Measurements from ENCODE around the gene MAN1C1.

Gene MAN1C1

DNA sequence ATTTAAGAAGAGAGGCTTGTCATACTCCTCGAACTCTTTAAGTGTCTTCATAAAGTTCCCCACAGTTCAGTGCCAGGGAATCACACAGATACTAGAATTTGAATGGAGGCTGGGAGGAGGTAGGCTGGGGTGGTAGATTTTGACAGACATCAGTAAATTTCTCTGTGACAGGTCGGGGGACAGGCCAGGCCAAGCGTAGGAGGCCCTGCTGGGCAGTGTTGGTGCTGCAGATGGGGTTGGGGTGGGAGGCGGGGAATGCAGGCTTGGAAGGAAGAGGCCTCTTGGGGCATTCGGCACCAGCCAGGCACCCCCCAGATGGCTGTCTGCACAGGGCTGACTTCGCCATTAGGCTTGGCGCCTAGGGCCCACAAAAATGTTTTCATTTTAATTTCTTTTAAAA lies 84.0 kb downstream of the MAN1C1 start:
- DNase-seq = no peak

DNA sequence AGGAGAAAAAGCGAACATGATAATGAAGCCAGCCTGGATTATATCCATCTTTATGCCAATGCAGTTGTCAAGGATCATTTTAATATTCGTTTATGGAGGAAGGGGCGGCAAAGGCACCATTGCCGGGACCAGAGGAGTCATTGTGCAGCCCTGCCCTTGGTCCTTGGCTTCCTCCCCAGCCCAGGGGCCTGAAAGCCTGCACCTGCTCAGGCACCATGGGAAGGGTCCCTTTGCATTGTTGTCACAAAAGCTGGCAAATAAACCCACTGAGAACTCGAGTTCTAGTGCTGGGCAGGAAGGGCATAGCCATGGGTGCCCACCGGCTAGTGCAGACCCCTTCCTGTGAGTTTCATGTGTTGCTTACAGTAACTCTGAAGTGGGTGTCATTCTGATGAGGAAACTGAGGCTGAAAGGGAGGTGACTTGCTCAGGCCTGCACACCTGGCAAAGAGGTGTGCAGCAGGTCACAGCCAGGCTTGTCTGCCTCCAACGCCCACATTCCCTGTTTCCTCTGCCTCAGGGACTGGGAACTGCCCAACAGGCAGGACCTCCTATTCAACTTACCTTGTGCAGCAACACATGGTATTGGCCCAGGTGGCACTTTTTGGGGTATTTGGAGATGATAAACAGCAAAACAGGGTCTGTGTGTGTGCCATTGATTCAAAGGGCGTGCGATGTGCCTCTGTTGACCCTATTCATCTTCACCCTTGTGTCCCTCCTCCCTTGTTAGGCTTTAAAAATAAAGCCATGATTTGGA lies 84.6 kb downstream of the MAN1C1 start:
- no peak for DNase-seq

DNA sequence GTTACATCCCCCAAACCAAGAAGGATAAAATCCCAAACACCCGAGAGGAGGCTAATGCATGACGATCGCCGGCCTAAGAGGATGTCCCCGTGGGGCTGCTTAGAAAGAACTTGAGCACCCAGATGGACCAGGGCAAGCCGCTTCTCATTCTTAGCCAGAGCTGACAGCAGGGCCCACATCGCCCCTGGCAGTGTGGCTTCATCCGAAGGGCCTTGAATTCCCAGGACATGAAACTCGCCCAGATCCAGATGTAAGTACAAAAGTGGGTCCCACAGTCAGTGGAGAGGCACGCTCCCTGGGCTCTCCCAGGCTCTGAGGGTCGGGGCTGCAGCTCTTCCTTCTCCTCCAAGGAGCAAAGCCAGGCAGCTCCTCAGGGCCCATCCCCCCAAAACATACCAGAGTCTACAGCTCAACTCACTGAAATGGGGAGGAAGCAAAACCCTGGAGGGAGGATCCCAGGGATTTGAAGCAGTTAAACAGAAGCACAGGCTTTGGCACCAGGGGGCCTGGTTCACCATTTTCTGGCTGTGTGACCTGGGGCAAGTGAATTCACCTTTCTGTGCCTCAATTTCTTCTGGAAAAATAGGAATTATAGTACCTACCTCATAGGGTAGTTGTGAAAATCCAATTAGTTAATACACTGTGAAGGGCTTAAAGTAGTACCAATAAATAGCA lies 85.6 kb downstream of the MAN1C1 start:
- DNase-seq = no peak

DNA sequence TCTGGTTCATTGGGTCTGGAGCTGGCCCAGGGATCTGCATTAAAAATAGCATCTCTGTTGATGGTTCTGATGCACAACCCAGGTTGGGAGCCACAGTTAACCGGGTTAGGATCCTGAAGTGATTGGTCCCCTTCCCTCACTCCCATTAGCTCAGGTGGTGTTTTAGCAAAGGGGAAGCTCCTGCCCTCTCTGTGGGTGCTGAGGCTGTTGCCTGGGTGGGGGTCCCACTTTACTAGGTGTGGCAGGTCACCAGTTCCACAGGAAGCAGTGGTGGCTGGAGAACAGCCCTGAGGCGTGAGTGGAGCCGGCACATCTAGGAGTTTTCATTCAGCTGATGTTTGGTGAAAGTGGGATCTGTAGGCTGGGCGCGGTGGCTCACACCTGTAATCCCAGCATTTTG lies 86.5 kb downstream of the MAN1C1 start:
- no peak for DNase-seq

DNA sequence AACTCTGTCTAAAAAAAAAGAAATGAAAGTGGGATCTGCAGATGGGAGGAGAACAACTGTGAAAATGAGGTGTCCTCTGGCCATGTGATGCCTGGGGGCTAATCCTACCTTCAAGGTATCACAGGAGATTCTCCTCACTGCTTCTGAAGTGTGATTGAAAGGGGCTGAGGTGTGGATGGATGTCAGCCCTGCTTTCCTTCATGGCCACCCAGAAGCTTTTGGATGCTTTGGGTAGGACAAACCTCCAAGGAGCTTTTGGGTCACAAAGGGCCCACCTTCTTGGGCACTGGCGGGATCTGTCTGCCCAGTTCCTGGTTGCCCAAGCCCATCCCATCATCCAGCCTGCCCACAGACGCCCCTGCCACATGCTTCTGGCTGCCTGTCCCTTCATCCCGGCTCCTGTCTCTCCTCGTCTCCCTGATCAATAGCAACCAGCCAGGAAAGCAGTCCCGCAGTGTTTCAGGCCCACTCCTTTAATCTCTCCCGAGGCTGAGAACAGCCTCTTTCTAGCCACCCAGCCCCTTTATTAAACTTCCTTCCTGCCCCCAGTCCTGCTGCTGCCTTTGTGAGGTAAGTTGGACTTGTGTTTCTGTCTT lies 87.2 kb downstream of the MAN1C1 start:
- no peak for DNase-seq

DNA sequence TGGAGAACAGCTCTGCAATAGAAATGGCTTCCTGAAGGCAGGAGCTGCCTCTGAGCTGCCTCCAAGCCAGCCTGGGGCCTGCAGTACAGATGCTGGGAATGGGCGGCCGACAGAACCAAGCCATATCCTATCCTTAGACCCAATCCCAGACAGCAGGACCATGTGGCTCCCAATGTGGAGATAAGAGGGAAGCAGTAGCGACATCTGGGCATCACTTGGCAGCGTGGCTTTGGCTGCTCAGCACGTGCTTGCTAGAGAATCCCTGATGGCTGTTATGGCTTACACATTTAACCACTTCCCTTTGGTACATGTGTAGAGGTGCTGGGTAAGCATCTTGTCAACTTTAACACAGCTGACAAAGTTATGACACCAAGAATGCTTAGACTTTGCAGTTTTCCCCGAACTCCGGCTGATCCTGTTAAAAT lies 87.7 kb downstream of the MAN1C1 start:
- DNase-seq = no peak

DNA sequence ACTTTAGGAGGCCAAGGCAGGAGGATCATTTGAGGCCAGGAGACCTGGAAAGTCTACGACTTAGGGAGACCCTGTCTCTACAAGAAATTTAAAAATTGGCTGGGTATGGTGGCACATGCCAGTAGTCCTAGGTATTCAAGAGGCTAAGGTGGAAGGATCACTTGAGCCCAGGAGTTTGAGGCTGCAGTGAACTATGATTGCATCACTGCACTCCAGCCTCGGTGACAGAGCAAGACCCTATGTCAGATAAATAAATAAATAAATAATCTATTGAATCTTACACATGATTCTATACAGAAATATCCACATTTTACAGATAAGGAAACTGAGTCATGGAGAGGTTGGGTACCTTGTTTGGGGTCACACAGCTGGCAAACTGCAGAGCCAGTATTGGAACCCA lies 89.1 kb downstream of the MAN1C1 start:
- DNase-seq = no peak

DNA sequence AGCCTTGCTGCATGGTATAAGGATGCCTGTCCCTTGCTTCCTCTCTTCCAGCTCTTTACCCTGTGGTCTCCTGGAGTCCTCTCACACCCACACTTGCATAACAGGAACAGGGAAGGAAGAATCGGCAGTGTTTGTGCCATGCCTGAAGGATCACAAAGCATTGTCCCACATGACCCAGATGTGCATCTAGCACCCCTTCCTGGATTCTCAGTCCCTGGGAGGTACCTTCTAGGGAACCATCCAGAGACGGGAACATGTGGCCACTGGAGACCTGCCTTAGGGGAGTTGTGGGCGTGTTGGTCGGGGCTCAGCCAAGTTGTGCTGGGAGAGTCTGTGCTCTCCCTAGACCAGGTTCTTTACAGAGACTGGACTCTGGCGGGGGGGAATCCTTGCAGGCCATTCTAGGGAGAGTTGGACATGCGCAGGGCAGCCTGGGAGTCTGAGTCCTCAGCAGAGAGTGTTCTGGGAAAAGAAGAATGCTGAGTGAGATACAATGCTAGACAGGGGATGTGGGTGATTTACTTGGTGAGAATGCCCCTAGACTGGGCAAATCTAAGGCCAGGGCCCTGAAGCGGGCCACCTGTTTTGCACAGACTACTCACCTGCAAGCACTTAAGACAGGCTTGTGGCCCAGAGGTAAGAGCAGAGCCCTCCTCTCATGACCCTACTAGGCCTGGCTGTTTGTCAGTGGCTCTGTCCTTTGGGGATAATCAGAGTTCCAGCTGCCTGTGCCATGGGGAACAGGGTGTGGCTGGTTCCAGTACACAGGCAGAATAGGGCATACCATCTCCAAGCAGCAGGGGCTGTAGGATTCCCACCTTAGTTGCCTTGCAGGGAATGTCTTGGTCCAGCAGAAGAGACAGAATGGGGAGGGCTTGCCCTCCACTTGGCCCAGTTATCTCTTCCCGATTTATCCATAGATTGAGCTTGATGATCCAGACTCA lies 89.8 kb downstream of the MAN1C1 start:
- no peak for DNase-seq

DNA sequence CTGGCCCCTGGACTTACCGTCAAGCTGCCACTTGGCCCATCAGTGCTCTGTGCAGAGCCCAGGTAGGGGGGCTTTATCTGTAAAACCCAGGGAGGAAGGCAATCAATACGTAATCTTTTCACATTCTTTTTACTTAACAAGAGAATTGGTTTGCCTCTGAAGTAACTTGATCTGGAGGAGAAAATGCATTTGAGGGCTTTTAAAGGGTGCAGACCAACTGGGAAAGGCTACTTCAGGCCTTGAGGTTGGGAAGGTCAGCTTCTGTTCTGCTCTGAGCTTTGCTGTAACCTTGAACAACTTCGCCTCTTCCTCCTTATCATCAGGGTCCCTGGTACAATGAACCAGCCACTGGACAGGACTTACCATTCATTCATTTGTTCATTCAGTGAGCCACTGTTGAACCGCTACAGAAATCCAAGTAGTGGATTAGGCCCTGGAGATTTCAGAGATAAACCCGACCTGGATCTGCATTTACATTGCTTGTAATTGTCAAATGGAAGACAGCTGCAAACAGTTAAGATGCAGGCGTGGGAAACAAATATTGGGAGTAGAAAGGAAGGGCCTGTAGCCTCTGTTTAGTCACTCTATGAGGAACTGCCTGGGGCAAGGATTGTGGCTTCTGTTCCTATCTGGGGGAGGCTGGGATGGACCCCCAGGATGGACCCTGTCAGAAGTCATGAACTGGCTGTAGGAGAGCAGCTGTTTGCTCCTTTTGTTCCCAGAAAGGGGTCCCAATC lies 90.9 kb downstream of the MAN1C1 start:
- no peak for DNase-seq

DNA sequence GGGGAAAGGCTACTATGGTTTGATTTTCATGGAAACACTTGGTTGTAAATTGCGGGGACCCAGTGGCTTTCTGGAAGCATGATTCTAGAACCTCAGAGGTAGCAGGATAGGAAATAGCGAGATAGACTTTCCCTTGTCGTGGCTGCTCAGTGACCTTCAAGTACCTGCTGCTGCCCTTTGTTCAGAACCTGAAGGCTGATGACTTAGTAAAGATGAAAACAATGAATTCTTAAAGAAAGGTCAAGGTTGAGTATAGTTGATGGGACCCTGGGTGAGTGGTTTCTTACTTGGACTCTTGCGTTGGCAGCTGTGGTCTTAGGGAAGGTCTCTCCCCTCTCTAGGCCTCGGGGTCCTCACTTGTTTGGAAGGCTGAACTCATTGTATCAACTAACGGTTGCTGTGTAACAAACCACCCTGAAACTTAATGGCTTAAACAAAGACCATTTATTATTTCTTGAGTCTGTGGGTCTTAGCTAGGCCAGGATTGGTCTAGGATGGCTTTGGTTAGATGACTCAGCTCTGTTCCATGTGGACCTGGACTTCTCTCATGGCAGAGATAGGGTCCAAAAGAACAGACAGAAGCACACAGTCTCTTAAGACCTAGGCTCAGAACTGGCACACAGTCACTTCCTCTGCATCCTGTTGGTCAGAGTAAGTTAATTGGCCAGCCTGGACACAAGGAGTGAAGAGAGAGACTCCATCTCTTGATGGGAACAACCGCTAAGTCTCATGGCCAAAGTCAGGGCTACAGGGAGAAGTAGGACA lies 94.2 kb downstream of the MAN1C1 start:
- DNase-seq = no peak

DNA sequence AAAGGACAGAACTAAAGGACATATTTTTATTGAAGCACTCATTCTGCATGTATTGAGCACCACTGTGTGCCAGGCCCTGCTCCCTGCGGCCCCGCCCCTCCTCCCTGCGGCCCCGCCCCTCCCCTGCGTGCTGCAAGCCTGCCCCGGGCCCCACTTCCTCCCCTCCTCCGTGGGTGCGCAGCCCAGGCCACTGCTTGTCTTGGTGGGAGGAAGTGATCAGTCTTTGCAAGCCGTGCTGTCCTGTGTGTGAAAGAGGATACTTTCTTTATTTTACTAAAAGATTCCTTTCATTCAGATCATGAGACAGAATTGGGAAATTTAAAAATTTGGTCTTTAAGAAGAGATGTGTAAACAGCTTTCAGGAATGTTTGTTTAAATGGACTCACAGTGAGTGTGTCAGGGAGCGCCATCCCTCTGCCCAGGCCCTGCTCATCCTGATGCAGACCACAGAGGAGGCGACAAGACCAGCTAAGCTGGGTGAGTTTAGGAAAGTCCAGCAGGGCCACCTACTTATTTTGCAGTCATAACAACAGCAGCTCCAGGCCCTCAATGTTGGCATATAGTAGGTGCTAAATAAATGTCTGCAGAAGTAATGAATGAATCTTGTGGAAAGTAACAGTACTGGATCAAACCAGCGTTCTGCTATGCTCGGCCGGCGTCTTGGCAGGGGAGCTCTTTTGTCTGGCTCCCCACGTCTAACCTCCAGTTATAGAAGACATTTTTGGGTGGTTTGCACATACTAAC lies 95.1 kb downstream of the MAN1C1 start:
- DNase-seq = no peak

DNA sequence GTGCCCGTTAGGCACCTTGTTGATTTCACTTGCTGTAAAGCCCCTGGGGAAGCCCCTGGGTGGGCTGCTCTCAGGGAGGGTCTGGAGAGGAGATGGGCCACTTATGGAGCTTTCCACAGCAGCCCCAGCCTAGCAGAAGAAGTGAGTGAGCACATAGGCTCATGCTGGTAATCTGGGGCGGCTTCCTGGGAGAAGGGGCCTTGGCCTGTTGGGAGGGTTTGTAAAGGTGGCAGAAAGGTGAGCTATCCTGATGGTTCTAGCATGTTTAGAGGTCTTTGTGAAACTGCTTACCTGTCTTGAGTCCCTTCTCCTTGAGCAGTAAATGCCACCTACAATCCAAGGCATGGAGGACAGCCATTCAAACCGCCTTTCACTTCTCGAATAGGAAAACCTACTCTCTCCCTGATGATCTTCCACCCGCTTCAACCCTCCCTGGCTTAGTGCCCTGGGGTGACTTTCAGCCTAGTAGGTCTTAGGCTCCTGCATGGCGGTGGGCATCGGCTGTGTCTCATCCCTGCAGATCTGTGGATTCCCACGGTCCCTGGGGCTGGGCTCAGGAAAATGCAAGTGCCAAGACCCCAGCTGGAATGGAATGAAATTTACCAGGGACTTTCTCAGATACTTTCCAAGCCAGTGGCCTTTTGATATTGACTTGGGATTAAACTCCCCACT lies 95.8 kb downstream of the MAN1C1 start:
- no peak for DNase-seq

DNA sequence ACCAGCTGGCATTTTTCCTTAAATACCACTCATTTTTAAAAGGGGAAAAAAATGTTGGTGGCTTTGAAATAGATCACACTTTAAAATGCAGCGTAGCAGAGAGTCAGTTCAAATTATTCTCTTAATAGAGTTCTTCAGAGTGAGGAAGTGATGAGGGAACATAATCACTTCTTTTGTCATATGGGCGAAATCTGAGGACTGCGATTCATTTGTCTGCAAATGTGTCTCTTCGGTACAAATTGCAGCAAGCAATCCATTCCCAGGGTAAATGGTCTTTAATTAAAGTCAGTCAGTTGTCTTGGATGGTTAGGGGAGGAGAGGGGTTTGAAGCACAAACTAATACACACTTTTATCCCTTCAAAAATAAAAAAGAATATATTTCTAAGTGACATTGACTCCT lies 97.4 kb downstream of the MAN1C1 start:
- DNase-seq = no peak

DNA sequence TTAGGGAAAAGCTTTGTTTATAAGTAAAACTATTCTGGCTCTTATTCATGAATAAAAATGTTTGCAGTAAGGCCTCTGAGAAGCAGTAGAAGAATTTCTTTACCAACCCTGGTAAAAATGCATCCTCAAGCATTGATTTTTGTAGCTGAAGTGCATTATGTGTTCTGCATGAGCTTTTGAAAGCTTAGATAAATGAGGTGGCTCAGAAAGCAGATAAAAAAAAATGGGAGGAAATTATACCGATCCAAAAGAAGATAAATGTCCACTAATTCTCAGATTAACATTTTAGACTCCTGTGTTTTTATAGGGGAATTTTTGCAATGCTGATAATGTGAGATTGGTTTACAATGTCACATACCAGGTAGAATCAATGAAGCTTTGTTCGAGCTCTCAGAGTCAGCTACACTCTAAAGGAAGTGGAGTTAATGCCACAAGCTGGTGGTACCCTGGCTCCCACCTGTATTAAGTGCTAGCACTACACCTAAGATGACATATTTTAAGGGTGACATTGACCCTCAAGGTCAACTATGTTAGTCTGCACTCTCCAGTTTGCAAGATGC lies 97.9 kb downstream of the MAN1C1 start:
- DNase-seq = no peak

DNA sequence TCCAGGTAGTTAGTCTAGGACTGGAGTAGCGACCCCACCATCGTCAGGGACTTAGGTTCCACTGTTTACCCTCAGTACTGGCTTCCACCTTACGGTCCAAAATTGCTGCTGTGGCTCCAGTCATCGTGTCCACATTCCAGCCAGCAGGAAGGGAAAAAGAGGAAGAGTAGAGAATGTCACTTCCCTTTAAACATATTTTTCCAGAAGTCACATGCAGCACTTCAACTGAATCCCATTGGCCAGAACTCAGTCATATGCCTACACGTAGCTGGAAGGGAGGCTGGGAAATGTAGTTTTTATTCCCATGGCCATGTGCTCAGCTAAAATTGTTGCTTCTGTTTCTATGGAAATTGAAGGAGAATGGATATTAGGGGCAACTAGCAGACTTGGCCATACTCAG lies 99.3 kb downstream of the MAN1C1 start:
- no peak for DNase-seq

DNA sequence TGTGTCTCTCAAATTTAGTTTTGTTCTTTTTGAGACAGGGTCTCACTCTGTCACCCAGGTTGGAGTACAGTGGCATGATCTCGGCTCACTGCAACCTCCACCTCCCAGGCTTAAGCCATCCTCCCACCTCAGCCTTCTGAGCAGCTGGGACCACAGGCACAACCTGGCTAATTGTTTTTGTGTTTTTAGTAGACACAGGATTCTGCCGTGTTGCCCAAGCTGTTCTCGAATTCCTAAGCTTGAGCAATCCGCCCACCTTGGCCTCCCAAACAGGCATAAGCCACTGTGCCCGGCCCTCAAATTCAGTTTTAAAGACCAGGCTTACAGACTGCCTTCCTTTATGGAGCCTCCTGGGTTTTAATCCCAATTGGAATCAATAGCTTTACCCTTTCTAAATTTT lies 99.7 kb downstream of the MAN1C1 start:
- no peak for DNase-seq

DNA sequence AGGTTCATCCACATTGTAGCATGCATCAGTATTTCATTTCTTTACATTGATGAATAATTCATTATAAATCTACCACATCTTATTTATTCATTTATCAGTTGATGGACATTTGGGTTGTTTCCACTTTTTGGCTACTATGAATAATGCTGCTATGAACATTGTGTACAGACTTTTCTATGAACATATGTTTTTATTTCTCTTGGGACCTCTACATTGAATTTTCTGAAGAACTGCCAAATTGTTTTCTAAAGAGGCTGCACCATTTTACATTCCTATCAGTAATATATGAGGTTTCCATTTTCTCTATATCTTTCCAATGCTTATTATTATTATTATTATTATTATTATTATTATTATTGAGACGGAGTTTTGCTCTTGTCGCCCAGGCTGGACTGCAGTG lies 102.1 kb downstream of the MAN1C1 start:
- DNase-seq = no peak

DNA sequence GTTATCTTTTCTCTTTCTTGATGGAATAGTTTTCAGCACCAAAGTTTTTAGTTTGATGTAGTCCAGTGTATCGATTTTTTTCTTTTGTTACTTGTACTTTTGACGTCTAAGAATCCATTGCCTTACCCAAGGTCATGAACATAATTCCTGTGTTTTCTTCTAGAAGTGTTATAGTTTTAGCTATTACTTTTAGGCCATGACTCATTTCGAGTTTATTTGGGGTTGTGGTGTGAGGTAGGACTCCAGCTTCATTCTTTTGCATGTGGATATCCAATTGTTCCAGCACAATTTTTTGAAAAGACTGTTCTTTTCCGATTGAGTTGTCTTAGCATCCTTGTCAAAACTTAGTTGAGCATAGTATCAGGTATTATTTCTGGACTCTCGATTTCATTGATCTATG lies 104.0 kb downstream of the MAN1C1 start:
- DNase-seq = no peak

DNA sequence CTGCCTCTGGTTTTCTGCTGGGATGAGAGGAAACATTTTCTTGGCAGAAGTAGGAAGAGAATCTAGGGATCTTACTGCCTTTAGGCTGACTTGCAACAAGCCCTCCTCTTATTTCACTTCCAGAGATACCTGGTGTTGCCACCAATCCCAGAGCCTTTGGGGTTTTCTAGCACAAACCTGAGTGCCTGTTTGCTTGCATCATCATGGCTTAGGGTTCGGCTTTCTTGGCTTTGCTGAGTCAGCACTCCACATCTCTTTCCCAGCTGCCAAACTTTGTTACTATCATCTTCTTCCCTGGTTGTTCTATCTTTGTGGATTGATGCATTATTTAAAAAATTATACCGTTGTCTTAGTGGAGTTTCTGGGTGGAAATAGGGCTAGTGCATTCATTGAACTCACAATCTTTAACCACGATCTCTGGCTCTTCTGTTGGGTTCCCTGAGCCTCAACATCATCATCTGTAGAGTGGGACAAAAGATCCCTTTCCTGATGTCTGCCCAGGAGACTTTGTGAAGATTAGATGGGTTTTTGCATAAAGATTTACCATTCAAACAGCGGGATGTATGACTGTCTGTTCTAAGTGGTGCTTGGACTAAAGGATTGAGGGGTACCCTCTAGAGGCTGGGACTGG lies 106.8 kb downstream of the MAN1C1 start:
- DNase-seq = no peak

DNA sequence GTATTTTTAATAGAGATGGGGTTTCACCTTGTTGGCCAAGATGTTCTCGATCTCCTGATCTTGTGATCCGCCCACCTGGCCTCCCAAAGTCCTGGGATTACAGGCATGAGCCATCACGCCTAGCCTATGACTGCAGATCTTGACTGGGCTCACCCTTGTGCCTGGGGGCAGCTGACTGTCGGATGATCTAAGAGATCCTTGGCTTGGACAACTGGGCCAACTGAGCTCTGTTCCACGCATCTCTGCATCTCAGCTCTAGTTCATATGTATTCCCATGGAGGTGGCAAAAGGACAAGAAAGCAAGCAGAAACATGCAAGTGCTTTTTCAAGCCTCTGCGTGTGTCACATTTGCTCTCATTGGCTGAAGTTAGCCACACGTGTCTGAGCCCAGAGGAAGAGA lies 107.6 kb downstream of the MAN1C1 start:
- no peak for DNase-seq
